Measurements from ENCODE around the gene EXOC6B. TPM values are rescaled to one million over a fixed set of nuclear protein-coding genes. Genes with fewer than 3 reads are reported as not detected.

EXOC6B gene
- total RNA-seq, 2 experiments from 2014 or later: 16.9 to 17.5 TPM

DNA sequence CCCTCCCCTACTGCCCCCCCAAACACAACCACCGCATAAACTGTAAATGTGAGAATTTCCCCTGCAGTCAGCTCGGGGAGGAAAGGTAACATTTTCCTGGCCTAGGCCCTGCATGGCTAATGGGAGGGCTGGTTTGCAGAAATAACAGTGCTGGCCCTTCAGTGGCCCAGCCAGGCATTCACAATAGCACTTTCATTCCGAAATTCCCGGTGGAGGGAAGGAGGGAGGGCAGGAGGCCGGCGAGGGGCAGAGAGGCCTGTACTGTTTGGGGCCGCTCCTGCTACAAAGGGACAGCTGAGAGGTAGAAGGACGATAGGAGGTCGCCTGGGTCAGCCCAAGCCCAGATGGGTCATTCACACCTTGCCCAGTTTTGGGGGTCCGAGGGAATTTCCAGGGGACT lies 689.5 kb downstream of the EXOC6B start:
- no peak overlapping the region for H3K4me3 ChIP-seq (ENCODE audit: low read length)
- ChIA-PET CTCF (interaction anchor here (0.6 kb wide), 1 partner anchor 492 kb away, joined by 3 read pairs; no protein-coding TSS in a partner anchor), POLR2A (no interaction called here)
- H3K4me1 ChIP-seq (ENCODE audit: insufficient read depth, low read length): peaks cover 5% of the 10 kb centered on the region
- ATAC-seq (ENCODE audit: poor library complexity): no peak
- peaks cover 0 to under 1% of the 10 kb centered on the region in 2 experiments for H3K27me3 ChIP-seq (ENCODE audit: control insufficient read depth in 1 of 2, insufficient read depth in 2 of 2, low read length in 2 of 2)
- DNase-seq: no peak
- no peaks in the 10 kb centered on the region for H3K9me3 Mint-ChIP-seq
- H3K36me3 ChIP-seq (ENCODE audit: insufficient read depth, low read length): no peaks in the 10 kb centered on the region
- intact Hi-C loops (cut with DNase I, micrococcal nuclease): loop anchor here in 1 of 2 experiments (5.0 kb wide), 1 partner anchor 834 kb away; no protein-coding TSS in a partner anchor
- no peaks in the 10 kb centered on the region for H3K36me3 Mint-ChIP-seq (ENCODE audit: low read depth)
- peaks cover 4% of the 10 kb centered on the region for H3K4me1 Mint-ChIP-seq (ENCODE audit: low read depth)
- H3K27ac ChIP-seq (ENCODE audit: low read depth in 1 of 2, low read length in 2 of 2): no peak overlapping the region
- H3K9me3 ChIP-seq (ENCODE audit: control insufficient read depth in 1 of 2, insufficient read depth in 1 of 2, low read length in 2 of 2): peaks cover 0 to 12% of the 10 kb centered on the region in 2 experiments
- H3K4me3 Mint-ChIP-seq: no peak overlapping the region
- H3K27me3 Mint-ChIP-seq: peaks cover 14% of the 10 kb centered on the region
- H3K27ac Mint-ChIP-seq: no peak overlapping the region
- TF ChIP-seq, protein P1, sequence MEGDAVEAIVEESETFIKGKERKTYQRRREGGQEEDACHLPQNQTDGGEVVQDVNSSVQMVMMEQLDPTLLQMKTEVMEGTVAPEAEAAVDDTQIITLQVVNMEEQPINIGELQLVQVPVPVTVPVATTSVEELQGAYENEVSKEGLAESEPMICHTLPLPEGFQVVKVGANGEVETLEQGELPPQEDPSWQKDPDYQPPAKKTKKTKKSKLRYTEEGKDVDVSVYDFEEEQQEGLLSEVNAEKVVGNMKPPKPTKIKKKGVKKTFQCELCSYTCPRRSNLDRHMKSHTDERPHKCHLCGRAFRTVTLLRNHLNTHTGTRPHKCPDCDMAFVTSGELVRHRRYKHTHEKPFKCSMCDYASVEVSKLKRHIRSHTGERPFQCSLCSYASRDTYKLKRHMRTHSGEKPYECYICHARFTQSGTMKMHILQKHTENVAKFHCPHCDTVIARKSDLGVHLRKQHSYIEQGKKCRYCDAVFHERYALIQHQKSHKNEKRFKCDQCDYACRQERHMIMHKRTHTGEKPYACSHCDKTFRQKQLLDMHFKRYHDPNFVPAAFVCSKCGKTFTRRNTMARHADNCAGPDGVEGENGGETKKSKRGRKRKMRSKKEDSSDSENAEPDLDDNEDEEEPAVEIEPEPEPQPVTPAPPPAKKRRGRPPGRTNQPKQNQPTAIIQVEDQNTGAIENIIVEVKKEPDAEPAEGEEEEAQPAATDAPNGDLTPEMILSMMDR (IDR thresholded peaks at IDR 0.05): no peak

DNA sequence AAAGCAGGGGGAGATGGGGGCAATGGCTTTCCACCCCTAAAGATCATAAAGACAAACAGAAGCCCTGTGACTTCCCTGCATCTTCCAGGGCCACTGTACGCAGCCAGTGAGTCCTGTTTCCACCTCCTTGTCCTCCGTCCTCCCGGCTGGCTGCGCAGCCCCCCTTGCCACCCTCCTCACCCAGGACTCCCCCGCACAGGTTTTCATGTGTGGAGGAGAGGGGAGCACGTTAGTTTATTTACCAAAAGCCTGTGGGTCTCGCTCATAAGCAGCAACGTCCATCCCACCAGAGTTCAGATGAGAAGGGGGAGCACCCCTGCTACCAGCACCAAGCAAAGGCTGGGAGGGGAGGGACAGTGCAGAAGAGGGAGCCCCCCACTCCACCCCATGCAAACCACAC lies 689.9 kb downstream of the EXOC6B start:
- CTCF ChIA-PET: interaction anchor here (0.6 kb wide), 1 partner anchor 492 kb away, joined by 3 read pairs; no protein-coding TSS in a partner anchor

DNA sequence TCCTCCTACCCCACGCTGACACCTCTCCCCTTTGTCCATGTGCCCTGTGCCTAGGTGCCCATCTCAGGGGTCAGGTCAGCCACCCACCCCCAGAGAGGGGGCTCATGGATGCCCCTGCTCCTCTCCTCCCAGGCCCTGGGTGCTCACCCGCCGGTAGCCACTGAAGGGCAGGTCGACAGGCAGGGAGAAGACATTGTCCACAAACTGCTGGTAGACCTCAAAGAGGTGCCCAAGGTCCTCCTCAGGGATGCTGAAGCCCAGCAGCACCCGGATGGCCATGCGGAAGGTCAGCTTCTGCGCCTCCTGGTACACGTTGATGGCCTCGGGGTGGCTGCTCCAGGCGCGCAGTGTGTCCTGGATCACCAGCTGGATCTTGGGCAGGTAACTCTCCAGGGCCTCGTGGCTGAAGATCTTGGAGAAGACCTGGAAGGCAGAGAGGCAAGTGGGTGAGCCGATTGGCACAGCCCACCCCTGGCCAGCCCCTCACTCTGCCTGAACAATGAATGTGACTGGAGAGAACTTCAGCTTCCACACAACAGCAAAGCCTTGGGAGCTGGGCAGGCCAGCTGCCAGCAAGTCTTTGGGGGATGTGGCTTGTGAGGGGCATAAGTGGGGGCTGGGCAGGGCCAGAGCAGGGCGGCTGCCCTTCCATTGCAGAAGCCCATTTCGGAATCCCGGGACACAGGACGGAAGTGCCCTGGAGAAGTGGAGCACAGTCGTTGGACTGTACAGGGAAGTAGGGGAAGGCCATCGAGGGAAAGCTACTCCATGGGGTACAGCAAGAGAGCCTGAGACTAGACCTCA lies 690.6 kb downstream of the EXOC6B start:
- DNase-seq (no peak), ATAC-seq (ENCODE audit: poor library complexity) (no peak)
- Histone ChIP-seq H3K4me1 (ENCODE audit: insufficient read depth, low read length) (peaks cover 5% of the 10 kb centered on the region), H3K27ac (ENCODE audit: low read depth in 1 of 2, low read length in 2 of 2) (no peak overlapping the region), H3K9me3 (ENCODE audit: control insufficient read depth in 1 of 2, insufficient read depth in 1 of 2, low read length in 2 of 2) (peaks cover 0 to 12% of the 10 kb centered on the region in 2 experiments), H3K36me3 (ENCODE audit: insufficient read depth, low read length) (no peaks in the 10 kb centered on the region), H3K27me3 (ENCODE audit: control insufficient read depth in 1 of 2, insufficient read depth in 2 of 2, low read length in 2 of 2) (no peaks in the 10 kb centered on the region), H3K4me3 (ENCODE audit: low read length) (no peak overlapping the region)
- TF ChIP-seq, protein P1 (IDR thresholded peaks at IDR 0.05): no peak
- Mint-ChIP-seq H3K9me3 (no peaks in the 10 kb centered on the region), H3K4me3 (no peak overlapping the region), H3K4me1 (ENCODE audit: low read depth) (peaks cover 4% of the 10 kb centered on the region), H3K36me3 (ENCODE audit: low read depth) (no peaks in the 10 kb centered on the region), H3K27ac (no peak overlapping the region), H3K27me3 (peaks cover 12% of the 10 kb centered on the region)
- POLR2A ChIA-PET: no interaction called here
- CTCF ChIA-PET: no interaction called here
- intact Hi-C loops (cut with DNase I, micrococcal nuclease): loop anchor here in 1 of 2 experiments (5.0 kb wide), 1 partner anchor 833 kb away; no protein-coding TSS in a partner anchor

More for the DNA sequence above, 689.9 kb downstream of the EXOC6B start:
- peaks cover 5% of the 10 kb centered on the region for H3K4me1 ChIP-seq (ENCODE audit: insufficient read depth, low read length)
- H3K36me3 ChIP-seq (ENCODE audit: insufficient read depth, low read length): no peaks in the 10 kb centered on the region
- ATAC-seq (ENCODE audit: poor library complexity) (no peak), DNase-seq (no peak)
- Mint-ChIP-seq H3K27me3 (peaks cover 10% of the 10 kb centered on the region), H3K27ac (no peak overlapping the region), H3K4me3 (no peak overlapping the region), H3K9me3 (no peaks in the 10 kb centered on the region), H3K36me3 (ENCODE audit: low read depth) (no peaks in the 10 kb centered on the region), H3K4me1 (ENCODE audit: low read depth) (peaks cover 4% of the 10 kb centered on the region)
- intact Hi-C loops (cut with DNase I, micrococcal nuclease): loop anchor here in 1 of 2 experiments (5.0 kb wide), 1 partner anchor 834 kb away; no protein-coding TSS in a partner anchor
- TF ChIP-seq, protein P1 (IDR thresholded peaks at IDR 0.05): no peak
- H3K4me3 ChIP-seq (ENCODE audit: low read length): no peak overlapping the region
- POLR2A ChIA-PET: no interaction called here
- peaks cover 0 to 12% of the 10 kb centered on the region in 2 experiments for H3K9me3 ChIP-seq (ENCODE audit: control insufficient read depth in 1 of 2, insufficient read depth in 1 of 2, low read length in 2 of 2)
- no peaks in the 10 kb centered on the region for H3K27me3 ChIP-seq (ENCODE audit: control insufficient read depth in 1 of 2, insufficient read depth in 2 of 2, low read length in 2 of 2)
- H3K27ac ChIP-seq (ENCODE audit: low read depth in 1 of 2, low read length in 2 of 2): no peak overlapping the region
